ENCODE measurements around the gene PXDC1.
"Not testable (repeated sequence)": the region's sequence is repeated elsewhere in the genome, so short reads cannot be mapped to it uniquely, and the experiment has no call there.

PXDC1 gene

GRCh38 chr6:3772127-3772999, 20.9 kb upstream of the PXDC1 start:
- not testable (repeated sequence) for H3K9ac ChIP-seq (ENCODE audit: low read length in 5 of 5)

GRCh38 chr6:3771407-3772011, 20.0 kb upstream of the PXDC1 start:
- Histone ChIP-seq H3K27ac (ENCODE audit: low read depth, low read length) (no peak overlapping the region), H3K4me3 (ENCODE audit: low read depth in 1 of 5, low read length in 5 of 5) (no peak overlapping the region), H3K4me1 (ENCODE audit: control insufficient read depth in 5 of 5, insufficient read depth in 5 of 5, low read length in 5 of 5) (peaks cover 1 to 19% (median 9%) of the 10 kb centered on the region in 5 donors), H3K27me3 (ENCODE audit: control insufficient read depth in 5 of 5, insufficient read depth in 4 of 5, low read length in 5 of 5) (no peaks in the 10 kb centered on the region), H3K36me3 (ENCODE audit: control insufficient read depth in 5 of 5, insufficient read depth in 5 of 5, low read length in 5 of 5) (no peaks in the 10 kb centered on the region), H3K9ac (ENCODE audit: low read length in 5 of 5) (no peak overlapping the region), H3K9me3 (ENCODE audit: control insufficient read depth in 5 of 5, low read length in 5 of 5) (no peaks in the 10 kb centered on the region)

More at GRCh38 chr6:3772127-3772999, 20.9 kb upstream of the PXDC1 start:
- not testable (repeated sequence) for H3K36me3 ChIP-seq (ENCODE audit: control insufficient read depth in 5 of 5, insufficient read depth in 5 of 5, low read length in 5 of 5); H3K27ac ChIP-seq (ENCODE audit: low read depth, low read length); H3K4me3 ChIP-seq (ENCODE audit: low read depth in 1 of 5, low read length in 5 of 5); H3K27me3 ChIP-seq (ENCODE audit: control insufficient read depth in 5 of 5, insufficient read depth in 4 of 5, low read length in 5 of 5); H3K9me3 ChIP-seq (ENCODE audit: control insufficient read depth in 5 of 5, low read length in 5 of 5)
- H3K4me1 ChIP-seq (ENCODE audit: control insufficient read depth in 5 of 5, insufficient read depth in 5 of 5, low read length in 5 of 5): peaks cover 0 to 19% (median 13%) of the 10 kb centered on the region in 5 donors

- H3K4me1 ChIP-seq (ENCODE audit: control insufficient read depth in 5 of 5, insufficient read depth in 5 of 5, low read length in 5 of 5): peaks cover 1 to 22% (median 12%) of the 10 kb centered on the region in 5 donors
- no peak overlapping the region for H3K9ac ChIP-seq (ENCODE audit: low read length in 5 of 5)
- H3K27me3 ChIP-seq (ENCODE audit: control insufficient read depth in 5 of 5, insufficient read depth in 4 of 5, low read length in 5 of 5): no peaks in the 10 kb centered on the region
- H3K9me3 ChIP-seq (ENCODE audit: control insufficient read depth in 5 of 5, low read length in 5 of 5): no peaks in the 10 kb centered on the region
- no peaks in the 10 kb centered on the region for H3K36me3 ChIP-seq (ENCODE audit: control insufficient read depth in 5 of 5, insufficient read depth in 5 of 5, low read length in 5 of 5)
- H3K27ac ChIP-seq (ENCODE audit: low read depth, low read length): no peak overlapping the region
- no peak overlapping the region for H3K4me3 ChIP-seq (ENCODE audit: low read depth in 1 of 5, low read length in 5 of 5)
Observed at GRCh38 chr6:3770023-3770720, 18.7 kb upstream of the PXDC1 start.

GRCh38 chr6:3769610-3770009, 18.1 kb upstream of the PXDC1 start:
- Histone ChIP-seq H3K27me3 (ENCODE audit: control insufficient read depth in 5 of 5, insufficient read depth in 4 of 5, low read length in 5 of 5) (no peaks in the 10 kb centered on the region), H3K9ac (ENCODE audit: low read length in 5 of 5) (no peak overlapping the region), H3K4me1 (ENCODE audit: control insufficient read depth in 5 of 5, insufficient read depth in 5 of 5, low read length in 5 of 5) (peaks cover 1 to 22% (median 12%) of the 10 kb centered on the region in 5 donors), H3K36me3 (ENCODE audit: control insufficient read depth in 5 of 5, insufficient read depth in 5 of 5, low read length in 5 of 5) (no peaks in the 10 kb centered on the region), H3K9me3 (ENCODE audit: control insufficient read depth in 5 of 5, low read length in 5 of 5) (no peaks in the 10 kb centered on the region), H3K27ac (ENCODE audit: low read depth, low read length) (no peak overlapping the region), H3K4me3 (ENCODE audit: low read depth in 1 of 5, low read length in 5 of 5) (no peak overlapping the region)

- peaks cover 1 to 16% (median 7%) of the 10 kb centered on the region in 5 donors for H3K4me1 ChIP-seq (ENCODE audit: control insufficient read depth in 5 of 5, insufficient read depth in 5 of 5, low read length in 5 of 5)
- H3K27me3 ChIP-seq (ENCODE audit: control insufficient read depth in 5 of 5, insufficient read depth in 4 of 5, low read length in 5 of 5): no peaks in the 10 kb centered on the region
- no peaks in the 10 kb centered on the region for H3K9me3 ChIP-seq (ENCODE audit: control insufficient read depth in 5 of 5, low read length in 5 of 5)
- no peak overlapping the region for H3K27ac ChIP-seq (ENCODE audit: low read depth, low read length)
- H3K9ac ChIP-seq (ENCODE audit: low read length in 5 of 5): no peak overlapping the region
- no peak overlapping the region for H3K4me3 ChIP-seq (ENCODE audit: low read depth in 1 of 5, low read length in 5 of 5)
- no peaks in the 10 kb centered on the region for H3K36me3 ChIP-seq (ENCODE audit: control insufficient read depth in 5 of 5, insufficient read depth in 5 of 5, low read length in 5 of 5)
Observed at GRCh38 chr6:3768502-3768901, 17.0 kb upstream of the PXDC1 start.

GRCh38 chr6:3767483-3767882, 16.0 kb upstream of the PXDC1 start:
- not testable (repeated sequence) for H3K27ac ChIP-seq (ENCODE audit: low read depth, low read length); H3K36me3 ChIP-seq (ENCODE audit: control insufficient read depth in 5 of 5, insufficient read depth in 5 of 5, low read length in 5 of 5); H3K9ac ChIP-seq (ENCODE audit: low read length in 5 of 5); H3K9me3 ChIP-seq (ENCODE audit: control insufficient read depth in 5 of 5, low read length in 5 of 5); H3K27me3 ChIP-seq (ENCODE audit: control insufficient read depth in 5 of 5, insufficient read depth in 4 of 5, low read length in 5 of 5); H3K4me3 ChIP-seq (ENCODE audit: low read depth in 1 of 5, low read length in 5 of 5)
- peaks cover 1 to 14% (median 6%) of the 10 kb centered on the region in 5 donors for H3K4me1 ChIP-seq (ENCODE audit: control insufficient read depth in 5 of 5, insufficient read depth in 5 of 5, low read length in 5 of 5)

- Histone ChIP-seq H3K4me3 (ENCODE audit: low read depth in 1 of 5, low read length in 5 of 5) (no peak overlapping the region), H3K36me3 (ENCODE audit: control insufficient read depth in 5 of 5, insufficient read depth in 5 of 5, low read length in 5 of 5) (no peaks in the 10 kb centered on the region), H3K27ac (ENCODE audit: low read depth, low read length) (no peak overlapping the region), H3K9me3 (ENCODE audit: control insufficient read depth in 5 of 5, low read length in 5 of 5) (no peaks in the 10 kb centered on the region), H3K27me3 (ENCODE audit: control insufficient read depth in 5 of 5, insufficient read depth in 4 of 5, low read length in 5 of 5) (no peaks in the 10 kb centered on the region), H3K9ac (ENCODE audit: low read length in 5 of 5) (no peak overlapping the region), H3K4me1 (ENCODE audit: control insufficient read depth in 5 of 5, insufficient read depth in 5 of 5, low read length in 5 of 5) (peaks cover 1 to 14% (median 6%) of the 10 kb centered on the region in 5 donors)
Observed at GRCh38 chr6:3766214-3766613, 14.7 kb upstream of the PXDC1 start.

- Histone ChIP-seq H3K4me3 (ENCODE audit: low read depth in 1 of 5, low read length in 5 of 5) (no peak overlapping the region), H3K4me1 (ENCODE audit: control insufficient read depth in 5 of 5, insufficient read depth in 5 of 5, low read length in 5 of 5) (peaks cover 1 to 14% (median 6%) of the 10 kb centered on the region in 5 donors), H3K9me3 (ENCODE audit: control insufficient read depth in 5 of 5, low read length in 5 of 5) (no peaks in the 10 kb centered on the region), H3K27ac (ENCODE audit: low read depth, low read length) (no peak overlapping the region), H3K9ac (ENCODE audit: low read length in 5 of 5) (no peak overlapping the region), H3K36me3 (ENCODE audit: control insufficient read depth in 5 of 5, insufficient read depth in 5 of 5, low read length in 5 of 5) (no peaks in the 10 kb centered on the region), H3K27me3 (ENCODE audit: control insufficient read depth in 5 of 5, insufficient read depth in 4 of 5, low read length in 5 of 5) (no peaks in the 10 kb centered on the region)
Observed at GRCh38 chr6:3765415-3765814, 13.9 kb upstream of the PXDC1 start.

GRCh38 chr6:3764516-3765335, 13.2 kb upstream of the PXDC1 start:
- Histone ChIP-seq H3K9me3 (ENCODE audit: control insufficient read depth in 5 of 5, low read length in 5 of 5) (no peaks in the 10 kb centered on the region), H3K4me1 (ENCODE audit: control insufficient read depth in 5 of 5, insufficient read depth in 5 of 5, low read length in 5 of 5) (peaks cover 1 to 11% (median 6%) of the 10 kb centered on the region in 5 donors), H3K9ac (ENCODE audit: low read length in 5 of 5) (no peak overlapping the region), H3K27ac (ENCODE audit: low read depth, low read length) (no peak overlapping the region), H3K4me3 (ENCODE audit: low read depth in 1 of 5, low read length in 5 of 5) (no peak overlapping the region), H3K36me3 (ENCODE audit: control insufficient read depth in 5 of 5, insufficient read depth in 5 of 5, low read length in 5 of 5) (no peaks in the 10 kb centered on the region), H3K27me3 (ENCODE audit: control insufficient read depth in 5 of 5, insufficient read depth in 4 of 5, low read length in 5 of 5) (no peaks in the 10 kb centered on the region)
